Esophagus muscularis mucosa (tissue), 4 donors: Measurements from ENCODE around the gene SSBP4. TPM values are rescaled to one million over a fixed set of nuclear protein-coding genes. Genes with fewer than 3 reads are reported as not detected.

Experiments
- DNase-seq: peaks from one replicate; pipeline ENCODE4 v3.0.0-alpha.2; 2017; ENCODE audit errors: extremely low spot score
- H3K27ac ChIP-seq, 4 donors: fragments of 200-600 bp; sonication (generic); replicated peaks in 1 of 4; 1 replicate in 3 of 4; 2 replicates in 1 of 4; pipeline ENCODE4 v1.5.1; 2016 to 2019; ENCODE audit warnings: mild to moderate bottlenecking in 1 of 4
- H3K27me3 ChIP-seq, 4 donors: fragments of 200-600 bp; sonication (generic); one replicate each; pipeline versions ENCODE4 v1.5.1 to v1.6.0; 2016 to 2019
- H3K36me3 ChIP-seq, 4 donors: fragments of 200-600 bp; sonication (generic); one replicate each; pipeline ENCODE4 v1.5.1; 2016 to 2019
- H3K4me1 ChIP-seq, 4 donors: fragments of 200-600 bp; sonication (generic); one replicate each; pipeline ENCODE4 v1.5.1; 2016 to 2019
- H3K4me3 ChIP-seq, 4 donors: fragments of 200-600 bp; sonication (generic); 1 replicate in 2 of 4; 2 replicates in 2 of 4; pipeline ENCODE4 v1.5.1; 2016 to 2019; ENCODE audit warnings: mild to moderate bottlenecking in 4 of 4, moderate library complexity in 1 of 4
- H3K9me3 ChIP-seq, 4 donors: fragments of 200-600 bp; sonication (generic); 1 replicate in 3 of 4; 2 replicates in 1 of 4; pipeline ENCODE4 v1.5.1; 2016 to 2019
- EP300 ChIP-seq: sonication (generic); formaldehyde crosslinking; IDR thresholded peaks from one replicate; pipeline ENCODE4 v1.6.1; 2017; ENCODE audit warnings: antibody characterized with exemption
- POLR2A ChIP-seq: fragments of 450-650 bp; IDR thresholded peaks from one replicate; pipeline ENCODE4 v1.6.1; 2017; ENCODE audit warnings: antibody characterized with exemption, moderate library complexity, mild to moderate bottlenecking, low read depth
- POLR2AphosphoS5 ChIP-seq, 2 donors: sonication (generic); formaldehyde crosslinking; IDR thresholded peaks; one replicate each; pipeline ENCODE4 v1.6.1; 2017; ENCODE audit warnings: antibody characterized with exemption in 2 of 2
- WGBS: methylation state at CpG from one replicate; pipeline ENCODE4 v1.1.5; 2018; 5-methylcytosine and 5-hydroxymethylcytosine counted together
- intact Hi-C: fragments of 100-400 bp; cut with DNase I; formaldehyde crosslinking; loops from one replicate; pipeline ENCODE4 v1.15.1; 2023
- small RNA-seq, 3 donors: library from RNA; depleted of rRNA; stranded (forward); fragments of <200 nt; gene quantifications; one replicate each; pipeline ENCODE3, GENCODE V24; 2016
- total RNA-seq, 4 donors: library from RNA; depleted of rRNA; stranded (reverse); fragments of >200 nt; gene quantifications; one replicate each; pipeline versions ENCODE4 v1.1.0 to v1.2.1, GENCODE V29; 2016
- TF ChIP-seq, protein P1 (sequence below), 3 experiments: fragments of 200-600 bp in 2 of 3; fragments of 450-650 bp in 1 of 3; sonication (generic) in 2 of 3; IDR thresholded peaks; one replicate each; pipeline ENCODE4 v1.5.1; 2017 to 2019; ENCODE audit warnings: antibody characterized with exemption in 3 of 3, mild to moderate bottlenecking in 2 of 3, moderate library complexity in 1 of 3

Gene SSBP4
- total RNA-seq, 4 donors from 2014 or later, result 53.2 to 109 (median 77.8) TPM

DNA sequence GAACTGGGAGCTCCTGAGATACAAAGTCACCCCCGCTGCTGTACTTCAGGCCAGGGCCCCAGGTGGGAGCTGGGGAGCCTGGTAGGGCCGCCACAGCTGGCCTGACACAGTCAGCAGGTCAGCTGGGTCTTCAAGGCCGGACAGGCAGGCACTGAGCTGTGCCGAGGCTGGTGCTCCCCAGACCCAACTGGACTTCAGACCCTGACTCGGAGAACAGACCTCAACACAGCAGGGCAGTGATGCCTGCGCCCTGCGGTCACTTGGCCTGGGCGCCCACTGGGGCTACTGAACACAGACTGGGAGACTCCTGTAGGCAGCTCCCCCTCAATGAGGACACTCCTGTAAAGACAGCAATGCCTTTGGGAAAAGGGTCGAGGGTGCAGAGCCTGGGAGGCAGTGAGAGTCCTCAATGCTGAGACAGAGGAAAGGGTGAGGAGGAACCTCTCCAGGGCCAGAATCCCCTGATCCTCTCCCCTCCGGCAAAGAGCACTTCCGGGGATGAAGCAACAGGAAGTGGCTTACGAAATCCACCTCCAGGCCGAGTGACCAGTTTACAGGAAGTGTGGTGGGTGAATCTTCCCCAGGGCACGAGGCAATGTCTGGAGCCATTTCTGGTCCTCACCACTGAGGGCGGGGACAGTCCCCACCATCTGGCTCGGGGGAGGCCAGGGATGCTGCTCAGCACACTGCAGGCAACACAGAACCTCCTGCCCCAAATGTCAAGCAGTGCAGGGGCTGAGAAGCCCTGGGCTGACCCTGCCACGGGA lies 59.5 kb downstream of the SSBP4 start:
- Histone ChIP-seq H3K9me3 (no peaks in the 10 kb centered on the region), H3K4me3 (no peak overlapping the region), H3K27me3 (no peaks in the 10 kb centered on the region), H3K36me3 (no peaks in the 10 kb centered on the region), H3K27ac (peak overlapping the region; percentile 81 to 88 (median 86)), H3K4me1 (peaks cover 60 to 97% (median 95%) of the 10 kb centered on the region in 4 donors)
- 43% methylated on average over 9 of the region's 17 CpGs for WGBS
- peak; percentile 96 for DNase-seq
- TF ChIP-seq POLR2AphosphoS5 (IDR thresholded peaks at IDR 0.05) (peak; percentile 82 to 84), EP300 (peak; percentile 83), POLR2A (no peak)
- intact Hi-C loops, result loop anchor here (5.0 kb wide), 1 partner anchor 44 kb away; the partner anchor contains the start of gene ELL

DNA sequence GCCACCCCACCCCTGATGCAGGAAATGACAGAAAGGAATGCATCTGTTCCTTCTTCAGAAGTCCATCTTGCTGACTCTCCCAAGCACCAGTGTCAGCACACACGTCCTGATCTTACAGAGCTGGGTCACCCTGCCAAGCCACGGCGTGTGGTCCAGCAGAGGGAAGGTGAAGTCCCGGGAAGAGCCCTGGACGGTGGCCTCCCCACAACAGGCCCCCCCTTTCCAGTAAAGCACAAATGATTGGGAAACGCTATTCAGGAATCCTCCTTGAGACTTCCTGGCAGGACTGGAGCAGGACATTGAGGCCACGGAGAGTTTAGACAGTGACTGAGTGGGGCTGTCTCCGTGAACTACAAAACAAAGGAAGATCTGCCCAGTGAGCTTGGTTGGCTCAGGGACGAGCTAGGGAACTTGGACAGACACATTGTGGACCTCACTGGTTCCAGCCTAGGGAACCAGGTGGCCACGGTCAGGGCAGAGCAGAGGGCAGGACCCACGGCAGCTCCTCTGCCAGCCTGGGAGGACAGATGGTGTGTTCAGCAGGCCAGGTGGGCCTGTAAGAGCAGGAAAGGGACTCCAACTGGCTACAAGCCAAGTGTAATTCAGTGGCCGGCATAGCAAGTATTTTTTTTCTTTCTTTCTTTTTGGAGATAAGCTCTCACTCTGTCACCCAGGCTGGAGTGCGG lies 61.0 kb downstream of the SSBP4 start:
- Histone ChIP-seq H3K27ac (peak overlapping the region; percentile 81 to 88 (median 86)), H3K9me3 (no peaks in the 10 kb centered on the region), H3K4me3 (peak overlapping the region in 2 of 4 donors; percentile 5 to 26), H3K4me1 (peaks cover 55 to 96% (median 93%) of the 10 kb centered on the region in 4 donors), H3K27me3 (no peaks in the 10 kb centered on the region), H3K36me3 (no peaks in the 10 kb centered on the region)
- 16% methylated on average over 13 of the region's 13 CpGs for WGBS
- TF ChIP-seq, protein P1, sequence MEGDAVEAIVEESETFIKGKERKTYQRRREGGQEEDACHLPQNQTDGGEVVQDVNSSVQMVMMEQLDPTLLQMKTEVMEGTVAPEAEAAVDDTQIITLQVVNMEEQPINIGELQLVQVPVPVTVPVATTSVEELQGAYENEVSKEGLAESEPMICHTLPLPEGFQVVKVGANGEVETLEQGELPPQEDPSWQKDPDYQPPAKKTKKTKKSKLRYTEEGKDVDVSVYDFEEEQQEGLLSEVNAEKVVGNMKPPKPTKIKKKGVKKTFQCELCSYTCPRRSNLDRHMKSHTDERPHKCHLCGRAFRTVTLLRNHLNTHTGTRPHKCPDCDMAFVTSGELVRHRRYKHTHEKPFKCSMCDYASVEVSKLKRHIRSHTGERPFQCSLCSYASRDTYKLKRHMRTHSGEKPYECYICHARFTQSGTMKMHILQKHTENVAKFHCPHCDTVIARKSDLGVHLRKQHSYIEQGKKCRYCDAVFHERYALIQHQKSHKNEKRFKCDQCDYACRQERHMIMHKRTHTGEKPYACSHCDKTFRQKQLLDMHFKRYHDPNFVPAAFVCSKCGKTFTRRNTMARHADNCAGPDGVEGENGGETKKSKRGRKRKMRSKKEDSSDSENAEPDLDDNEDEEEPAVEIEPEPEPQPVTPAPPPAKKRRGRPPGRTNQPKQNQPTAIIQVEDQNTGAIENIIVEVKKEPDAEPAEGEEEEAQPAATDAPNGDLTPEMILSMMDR (IDR thresholded peaks at IDR 0.05), result no peak
- TF ChIP-seq POLR2AphosphoS5 (IDR thresholded peaks at IDR 0.05) (peak; percentile 91 to 95), EP300 (peak; percentile 99)
- intact Hi-C loops, result no loop called here
- DNase-seq, result peak; percentile 98

DNA sequence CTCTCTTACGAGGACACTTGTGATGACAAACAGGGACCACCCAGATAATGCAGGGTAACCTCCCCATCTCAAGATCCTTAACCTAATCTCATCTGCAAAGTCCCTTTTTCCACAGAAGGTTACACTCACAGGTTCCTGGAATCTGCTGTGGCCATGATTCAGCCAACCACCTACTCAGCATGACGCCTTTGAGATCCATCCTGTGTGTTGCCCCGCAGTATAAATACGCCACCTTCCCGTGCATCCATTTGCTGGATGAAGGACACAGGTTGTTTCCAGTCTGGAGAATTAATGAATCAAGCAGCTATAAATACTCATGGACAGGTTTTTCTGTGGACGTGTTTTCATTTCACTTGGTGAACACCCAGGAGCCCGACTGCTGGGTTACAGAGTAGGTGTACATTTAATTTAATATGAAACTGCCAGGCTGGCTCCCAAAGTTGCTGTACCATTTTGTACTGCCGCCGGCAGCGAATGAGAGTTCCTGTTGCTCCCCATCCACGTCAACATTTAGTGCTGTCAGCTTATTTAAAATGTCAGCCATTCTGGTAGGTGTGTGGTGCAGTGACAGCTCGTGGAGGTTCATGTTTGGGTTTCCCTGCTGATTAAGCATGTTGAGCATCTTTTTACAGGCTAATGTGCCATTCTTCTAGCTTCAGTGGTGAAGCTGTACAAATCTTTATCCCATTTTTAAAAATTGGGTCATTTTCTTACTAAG lies 62.5 kb downstream of the SSBP4 start:
- 94% methylated on average over 12 of the region's 12 CpGs for WGBS
- no peaks in the 10 kb centered on the region for H3K27me3 ChIP-seq
- intact Hi-C loops, result no loop called here
- TF ChIP-seq POLR2AphosphoS5 (IDR thresholded peaks at IDR 0.05), result no peak
- TF ChIP-seq, protein P1 (IDR thresholded peaks at IDR 0.05), result no peak
- no peak for TF ChIP-seq POLR2A
- TF ChIP-seq EP300, result no peak
- peak overlapping the region in 3 of 4 donors; percentile 81 to 88 (median 87) for H3K27ac ChIP-seq
- H3K4me1 ChIP-seq, result peaks cover 64 to 96% (median 93%) of the 10 kb centered on the region in 4 donors
- H3K4me3 ChIP-seq, result no peak overlapping the region
- no peaks in the 10 kb centered on the region for H3K9me3 ChIP-seq
- no peaks in the 10 kb centered on the region for H3K36me3 ChIP-seq
- no peak for DNase-seq

DNA sequence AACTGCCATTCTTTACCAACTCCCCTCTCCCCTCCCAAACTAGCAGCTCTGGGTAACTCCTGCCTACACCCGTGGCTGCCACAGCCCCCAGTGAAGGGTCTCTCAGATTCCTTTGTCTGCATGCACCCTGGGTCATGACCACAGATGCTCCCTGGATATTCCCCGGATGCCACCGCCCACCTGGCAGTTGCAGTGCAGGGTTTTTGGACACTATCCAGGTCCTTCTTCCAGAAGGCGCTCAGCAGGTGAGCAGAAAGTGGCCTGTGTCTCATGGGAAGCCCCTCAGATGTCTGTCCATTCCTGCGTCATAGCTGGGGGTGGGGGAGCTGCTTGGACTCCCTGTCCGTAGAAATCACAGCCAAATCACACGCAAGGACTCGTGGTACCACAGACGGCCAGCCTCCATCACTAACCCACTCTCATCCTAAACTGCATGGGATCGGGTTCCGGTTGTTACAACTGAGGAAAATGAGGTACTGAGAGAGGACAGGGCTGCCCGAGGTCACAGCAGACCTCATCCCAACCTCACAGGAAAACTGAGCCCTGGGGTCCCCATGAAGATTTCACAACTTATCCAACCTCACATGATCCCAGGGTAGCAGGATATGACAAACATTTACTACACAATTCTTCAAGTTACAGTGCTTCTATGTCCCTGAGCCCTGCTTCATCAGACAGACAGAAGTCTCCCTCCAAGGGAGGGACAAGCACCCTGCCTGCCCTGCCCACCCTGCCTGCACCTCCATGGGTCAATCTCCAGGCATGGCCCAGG lies 64.1 kb downstream of the SSBP4 start:
- H3K27ac ChIP-seq, result peak overlapping the region in 1 of 4 donors; percentile 10
- no peak for DNase-seq
- no peak for TF ChIP-seq POLR2A
- TF ChIP-seq, protein P1 (IDR thresholded peaks at IDR 0.05), result no peak
- no peak for TF ChIP-seq POLR2AphosphoS5 (IDR thresholded peaks at IDR 0.05)
- TF ChIP-seq EP300, result no peak
- WGBS, result 70% methylated on average over 12 of the region's 12 CpGs
- H3K9me3 ChIP-seq, result no peaks in the 10 kb centered on the region
- no peaks in the 10 kb centered on the region for H3K36me3 ChIP-seq
- no peak overlapping the region for H3K4me3 ChIP-seq
- no peaks in the 10 kb centered on the region for H3K27me3 ChIP-seq
- intact Hi-C loops, result no loop called here
- H3K4me1 ChIP-seq, result peaks cover 75 to 98% (median 94%) of the 10 kb centered on the region in 4 donors

Small RNA genes lying within 50 kb of the gene (small RNA-seq; reads per million reads assigned to genes)
- gene MIR3189, result 0 reads per million in 3 donors

Other genes with a start within 250 kb of the SSBP4 start
- 10 to 100 TPM; 22.4 to 92.8 (median 42.9) TPM for gene IFI30, start 245.6 kb upstream of the SSBP4 start, total RNA-seq
- 10 to 100 TPM; 14.5 to 67.6 (median 21.2) TPM for gene MPV17L2, start 226.2 kb upstream of the SSBP4 start, total RNA-seq
- gene RAB3A, start 215.4 kb upstream of the SSBP4 start, total RNA-seq, result 1 to 10 TPM; 1.7 to 2.5 (median 1.9) TPM
- gene PDE4C, start 193.0 kb upstream of the SSBP4 start, total RNA-seq, result 1 to 10 TPM in 1 of 4 donors, under 1 TPM in 3; 0.17 to 1.2 (median 0.54) TPM
- gene IQCN, start 144.9 kb upstream of the SSBP4 start, total RNA-seq, result 1 to 10 TPM in 3 of 4 donors, under 1 TPM in 1; 0.52 to 2.5 (median 1.3) TPM
- gene JUND, start 137.8 kb upstream of the SSBP4 start, total RNA-seq, result 100 to 1,000 TPM; 325 to 457 (median 403) TPM
- gene LSM4, start 96.3 kb upstream of the SSBP4 start, total RNA-seq, result 100 to 1,000 TPM in 1 of 4 donors, 10 to 100 TPM in 3; 86.8 to 116 (median 93.9) TPM
- 10 to 100 TPM; 15.0 to 50.3 (median 28.0) TPM for gene PGPEP1, start 78.8 kb upstream of the SSBP4 start, total RNA-seq
- gene GDF15, start 33.2 kb upstream of the SSBP4 start, total RNA-seq, result 1 to 10 TPM; 1.6 to 5.6 (median 3.8) TPM
- gene LRRC25, start 21.8 kb upstream of the SSBP4 start, total RNA-seq, result 10 to 100 TPM in 1 of 4 donors, 1 to 10 TPM in 3; 5.8 to 20.4 (median 7.0) TPM
- gene ISYNA1, start 18.7 kb downstream of the SSBP4 start, total RNA-seq, result 10 to 100 TPM; 15.8 to 38.9 (median 26.2) TPM
- gene ELL, start 102.7 kb downstream of the SSBP4 start, total RNA-seq, result 10 to 100 TPM in 3 of 4 donors, 1 to 10 TPM in 1; 9.1 to 35.1 (median 20.1) TPM
- gene FKBP8, start 124.2 kb downstream of the SSBP4 start, total RNA-seq, result 100 to 1,000 TPM; 420 to 568 (median 430) TPM
- gene KXD1, start 138.5 kb downstream of the SSBP4 start, total RNA-seq, result 100 to 1,000 TPM; 129 to 155 (median 149) TPM
- 100 to 1,000 TPM; 560 to 800 (median 665) TPM for gene UBA52, start 152.5 kb downstream of the SSBP4 start, total RNA-seq
- 10 to 100 TPM; 56.1 to 77.7 (median 67.0) TPM for gene REX1BD, start 169.4 kb downstream of the SSBP4 start, total RNA-seq
- gene CRLF1, start 187.4 kb downstream of the SSBP4 start, total RNA-seq, result 100 to 1,000 TPM in 1 of 4 donors, 10 to 100 TPM in 3; 41.5 to 153 (median 59.6) TPM
- gene TMEM59L, start 193.5 kb downstream of the SSBP4 start, total RNA-seq, result 1 to 10 TPM; 2.4 to 3.6 (median 2.8) TPM
- 10 to 100 TPM in 2 of 4 donors, 1 to 10 TPM in 2; 9.1 to 19.0 (median 13.5) TPM for gene KLHL26, start 217.6 kb downstream of the SSBP4 start, total RNA-seq